Measurements from ENCODE around the gene ACBD3.

Gene ACBD3

DNA sequence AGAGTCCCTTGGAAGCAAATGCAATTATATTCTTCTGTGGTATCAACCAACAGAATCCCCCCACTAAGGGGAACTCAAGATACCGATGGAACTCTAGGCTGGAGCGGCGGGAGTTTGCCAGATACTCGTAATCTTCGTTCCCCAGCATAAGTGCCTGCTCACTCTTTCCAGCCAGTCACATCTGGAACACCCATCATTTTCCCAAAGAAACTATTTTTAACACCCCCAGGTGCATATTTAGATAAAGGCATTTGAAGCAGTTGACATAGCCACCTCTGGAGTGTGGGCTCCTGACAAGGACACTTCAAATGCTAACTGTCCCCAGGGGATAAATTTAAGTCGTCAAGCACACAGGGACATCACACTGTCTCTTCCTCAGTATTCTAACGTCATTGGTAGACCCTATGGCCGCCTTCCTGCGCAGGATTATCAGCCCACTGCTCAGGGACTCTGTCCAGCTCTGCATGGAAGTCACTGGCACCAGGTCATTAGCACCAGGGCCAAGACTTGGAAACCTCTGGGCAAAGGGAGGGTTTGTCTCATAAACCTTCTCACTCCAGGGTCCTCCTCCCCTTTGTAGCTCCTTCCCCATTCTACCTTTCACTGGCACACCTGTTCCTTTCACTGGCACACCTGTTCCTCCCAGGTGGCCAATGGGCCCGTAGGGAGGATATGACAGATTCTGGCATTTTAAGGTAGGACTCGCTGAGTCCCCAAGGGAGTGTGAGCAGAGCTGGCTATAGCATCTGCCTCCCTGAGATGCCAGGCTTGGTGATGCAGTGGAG, 75.3 kb downstream of the ACBD3 start:
- in situ Hi-C loops (cut with MboI; ENCODE audit: low pct_unique_long_range_greater_than_20kb, low sequenced_read_pairs, unreplicated experiment) = no loop called here
- TF ChIP-seq, protein P1, sequence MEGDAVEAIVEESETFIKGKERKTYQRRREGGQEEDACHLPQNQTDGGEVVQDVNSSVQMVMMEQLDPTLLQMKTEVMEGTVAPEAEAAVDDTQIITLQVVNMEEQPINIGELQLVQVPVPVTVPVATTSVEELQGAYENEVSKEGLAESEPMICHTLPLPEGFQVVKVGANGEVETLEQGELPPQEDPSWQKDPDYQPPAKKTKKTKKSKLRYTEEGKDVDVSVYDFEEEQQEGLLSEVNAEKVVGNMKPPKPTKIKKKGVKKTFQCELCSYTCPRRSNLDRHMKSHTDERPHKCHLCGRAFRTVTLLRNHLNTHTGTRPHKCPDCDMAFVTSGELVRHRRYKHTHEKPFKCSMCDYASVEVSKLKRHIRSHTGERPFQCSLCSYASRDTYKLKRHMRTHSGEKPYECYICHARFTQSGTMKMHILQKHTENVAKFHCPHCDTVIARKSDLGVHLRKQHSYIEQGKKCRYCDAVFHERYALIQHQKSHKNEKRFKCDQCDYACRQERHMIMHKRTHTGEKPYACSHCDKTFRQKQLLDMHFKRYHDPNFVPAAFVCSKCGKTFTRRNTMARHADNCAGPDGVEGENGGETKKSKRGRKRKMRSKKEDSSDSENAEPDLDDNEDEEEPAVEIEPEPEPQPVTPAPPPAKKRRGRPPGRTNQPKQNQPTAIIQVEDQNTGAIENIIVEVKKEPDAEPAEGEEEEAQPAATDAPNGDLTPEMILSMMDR (IDR thresholded peaks at IDR 0.05; ENCODE audit: extremely low read depth, insufficient read depth, missing control alignments) = no peak
- no peak for DNase-seq (ENCODE audit: low spot score)

DNA sequence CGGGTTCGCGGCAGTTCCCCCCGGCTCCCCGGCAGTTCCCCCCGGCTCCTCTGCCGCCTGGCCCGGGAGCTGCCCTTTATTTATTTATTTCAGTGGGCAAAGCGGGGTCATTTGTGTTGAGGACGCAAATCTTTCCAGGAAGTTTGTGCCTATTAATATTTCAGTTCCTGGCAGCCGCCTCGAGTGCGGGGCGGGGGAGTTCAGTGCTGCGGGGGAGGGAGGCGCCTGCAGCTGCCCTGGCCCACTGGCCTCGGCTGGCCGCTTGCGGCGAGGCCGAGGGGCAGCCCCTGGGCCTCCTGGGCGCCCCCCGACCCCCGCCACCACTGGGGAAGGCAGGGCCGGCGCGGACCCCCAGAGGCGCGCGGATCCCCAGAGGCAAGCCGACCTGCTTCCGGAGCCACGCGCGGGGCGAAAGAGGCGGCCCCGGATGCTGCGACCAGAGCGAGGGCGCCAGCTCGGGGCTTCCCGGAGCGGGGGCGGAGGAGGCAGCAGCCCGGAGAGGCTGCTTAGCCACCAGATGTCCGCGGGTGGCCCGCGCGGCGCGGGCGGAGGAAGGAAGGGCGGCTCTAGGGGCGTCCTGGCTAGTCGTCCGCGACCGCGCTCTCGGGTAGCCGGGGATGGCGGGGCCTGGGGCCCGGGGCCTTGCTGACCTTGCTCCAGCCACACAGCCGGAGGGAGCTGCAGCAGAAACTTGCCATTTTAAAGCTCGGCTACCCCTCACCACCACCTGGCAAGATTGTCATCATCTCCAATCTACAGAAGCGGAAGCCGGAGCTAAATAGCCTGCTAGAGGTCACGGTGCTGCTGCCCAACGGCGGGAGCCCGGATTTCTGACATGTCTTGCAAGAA, 76.1 kb downstream of the ACBD3 start:
- DNase-seq (ENCODE audit: low spot score) = peak; percentile 97
- in situ Hi-C loops (cut with MboI; ENCODE audit: low pct_unique_long_range_greater_than_20kb, low sequenced_read_pairs, unreplicated experiment) = no loop called here
- TF ChIP-seq, protein P1 (IDR thresholded peaks at IDR 0.05; ENCODE audit: extremely low read depth, insufficient read depth, missing control alignments) = no peak

DNA sequence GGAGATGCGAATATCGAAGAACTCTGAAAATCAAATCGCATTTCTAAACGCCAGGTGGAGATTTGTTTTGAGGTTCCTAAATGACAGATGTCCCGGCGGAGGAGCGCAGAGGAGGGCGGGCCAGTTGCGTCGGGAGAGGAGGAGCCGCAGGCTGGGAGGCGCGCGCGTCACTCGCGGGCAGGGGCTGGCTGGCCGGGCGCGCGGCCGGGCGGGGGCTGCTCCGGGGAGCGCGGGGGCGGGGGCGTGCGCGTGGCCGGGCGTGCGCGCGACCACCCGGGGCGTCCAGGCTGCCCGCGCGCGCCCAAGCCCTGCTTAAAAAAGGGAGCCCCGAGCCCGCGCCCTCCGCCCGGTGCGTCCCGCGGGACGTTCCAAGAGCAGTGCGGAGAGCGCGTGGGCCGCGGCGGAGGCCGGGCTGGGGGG, 76.7 kb downstream of the ACBD3 start:
- peak; percentile 97 for DNase-seq (ENCODE audit: low spot score)
- in situ Hi-C loops (cut with MboI; ENCODE audit: low pct_unique_long_range_greater_than_20kb, low sequenced_read_pairs, unreplicated experiment) = no loop called here
- TF ChIP-seq, protein P1 (IDR thresholded peaks at IDR 0.05; ENCODE audit: extremely low read depth, insufficient read depth, missing control alignments) = peak; percentile 7

DNA sequence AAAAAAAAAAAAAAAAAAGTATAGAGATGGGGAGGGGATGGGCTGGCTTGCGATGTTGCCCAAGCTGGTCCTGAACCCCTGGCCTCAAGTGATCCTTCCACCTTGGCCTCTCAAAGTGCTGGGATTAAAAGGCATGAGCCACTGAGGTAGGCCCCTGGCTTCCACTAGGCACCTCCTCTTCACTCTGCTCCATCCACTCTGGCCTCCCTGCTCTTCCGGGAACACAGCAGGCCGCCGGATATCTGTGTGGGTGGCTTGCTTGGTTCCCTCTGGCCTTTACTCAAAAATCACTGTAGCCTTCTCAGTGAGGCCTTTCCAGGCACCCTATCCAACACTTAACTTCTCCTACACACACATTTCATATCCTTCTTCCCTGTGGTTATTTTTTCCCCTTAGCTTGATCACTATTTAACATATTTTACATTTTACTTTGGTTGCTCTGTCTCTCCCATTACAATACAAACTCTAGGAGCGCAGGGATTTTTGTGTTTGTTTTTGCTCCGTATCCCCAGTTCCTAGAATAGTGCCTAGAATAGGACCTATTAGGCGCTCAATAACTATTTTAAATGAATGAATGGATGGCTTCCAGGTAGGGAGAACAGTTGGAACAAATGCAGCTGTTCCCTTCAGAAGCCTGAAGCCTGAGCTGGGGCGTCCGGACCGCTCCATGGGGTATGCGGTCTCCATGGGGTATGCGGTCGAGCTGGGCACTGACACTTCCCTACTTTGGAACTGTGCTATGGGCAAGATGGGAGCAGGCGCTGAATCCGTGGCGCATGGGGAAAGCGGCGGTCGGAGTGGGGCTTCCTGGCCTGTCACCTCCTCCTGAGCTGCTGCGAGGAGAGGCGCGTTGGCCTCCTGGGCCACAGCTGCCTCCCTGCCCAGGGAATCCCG, 77.4 kb downstream of the ACBD3 start:
- TF ChIP-seq, protein P1 (IDR thresholded peaks at IDR 0.05; ENCODE audit: extremely low read depth, insufficient read depth, missing control alignments) = no peak
- DNase-seq (ENCODE audit: low spot score) = no peak
- in situ Hi-C loops (cut with MboI; ENCODE audit: low pct_unique_long_range_greater_than_20kb, low sequenced_read_pairs, unreplicated experiment) = no loop called here

DNA sequence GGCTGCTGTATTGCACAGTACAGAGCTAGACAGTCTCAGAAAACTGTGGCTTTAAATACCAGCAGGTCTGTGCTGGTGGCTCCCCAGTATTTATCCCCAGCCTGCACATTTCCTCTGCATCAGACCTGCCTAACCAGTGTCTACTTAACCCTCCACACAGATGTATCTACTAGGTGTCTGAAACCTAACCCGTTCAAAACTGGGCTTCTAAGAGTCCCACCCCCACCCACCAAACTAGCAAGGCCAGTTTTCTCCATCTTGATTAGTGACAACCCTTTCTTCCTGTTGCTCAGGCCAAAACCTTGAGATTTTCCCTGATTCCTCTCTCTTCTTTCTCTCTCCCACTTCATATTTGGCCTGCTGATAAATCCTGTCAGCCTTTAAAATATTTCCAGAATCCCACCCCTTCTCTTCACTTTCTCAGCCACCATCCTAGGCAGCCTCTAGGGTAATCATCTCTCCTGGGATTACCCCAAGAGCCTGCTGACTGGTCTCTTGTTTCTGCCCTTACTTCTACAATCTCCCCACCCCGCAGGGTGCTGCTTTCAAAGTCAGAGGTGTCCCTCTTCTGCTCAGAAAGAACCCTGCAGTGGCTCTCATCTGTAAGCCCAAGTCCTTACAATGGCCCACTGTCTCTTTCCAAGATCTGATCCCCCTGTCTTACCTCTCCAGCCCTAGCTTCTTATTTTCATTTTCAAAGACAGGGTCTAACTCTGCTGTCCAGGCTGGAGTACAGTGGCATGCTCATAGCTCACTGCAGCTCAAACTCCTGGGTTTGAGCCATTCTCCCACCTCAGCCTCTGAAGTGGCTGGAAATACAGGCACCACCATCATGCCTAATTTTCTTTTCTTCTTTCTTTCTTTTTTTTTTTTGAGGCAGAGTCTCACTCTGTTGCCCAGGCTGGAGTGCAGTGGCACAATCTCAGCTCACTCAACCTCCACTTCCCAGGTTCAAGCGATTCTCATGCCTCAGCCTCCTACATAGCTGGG, 78.8 kb downstream of the ACBD3 start:
- in situ Hi-C loops (cut with MboI; ENCODE audit: low pct_unique_long_range_greater_than_20kb, low sequenced_read_pairs, unreplicated experiment) = no loop called here
- peak; percentile 69 for DNase-seq (ENCODE audit: low spot score)
- TF ChIP-seq, protein P1 (IDR thresholded peaks at IDR 0.05; ENCODE audit: extremely low read depth, insufficient read depth, missing control alignments) = peak; percentile 38
